ENCODE measurements around the gene MACROD2.

The MACROD2 gene

DNA sequence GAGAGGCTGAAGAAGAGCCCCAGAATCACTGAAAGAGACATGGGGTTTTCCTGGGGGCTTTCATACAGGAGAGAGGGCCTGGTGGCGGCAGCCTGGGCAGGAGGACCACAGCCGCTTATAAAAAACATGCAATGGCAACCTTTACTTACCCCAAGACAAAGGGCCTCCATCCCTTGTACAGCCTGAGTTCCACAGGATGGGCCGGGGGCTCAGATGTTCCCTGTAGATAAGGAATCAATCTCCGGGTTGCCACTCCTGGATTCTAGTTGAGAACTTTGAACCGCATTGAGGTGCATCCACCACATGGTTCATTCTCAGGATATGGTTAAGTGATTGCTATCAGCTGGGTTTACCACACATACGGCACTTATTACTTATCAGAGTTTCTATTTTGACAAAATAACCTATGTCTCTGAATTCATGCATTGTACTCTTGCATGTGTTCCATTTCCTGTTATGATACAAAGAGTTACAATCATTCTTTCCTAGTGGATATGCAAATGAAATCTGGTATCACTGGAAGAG lies 1900.3 kb downstream of the MACROD2 start:
- no peak overlapping the region for H3K4me3 ChIP-seq (ENCODE audit: low read depth, low read length)
- TF ChIP-seq, protein P1, sequence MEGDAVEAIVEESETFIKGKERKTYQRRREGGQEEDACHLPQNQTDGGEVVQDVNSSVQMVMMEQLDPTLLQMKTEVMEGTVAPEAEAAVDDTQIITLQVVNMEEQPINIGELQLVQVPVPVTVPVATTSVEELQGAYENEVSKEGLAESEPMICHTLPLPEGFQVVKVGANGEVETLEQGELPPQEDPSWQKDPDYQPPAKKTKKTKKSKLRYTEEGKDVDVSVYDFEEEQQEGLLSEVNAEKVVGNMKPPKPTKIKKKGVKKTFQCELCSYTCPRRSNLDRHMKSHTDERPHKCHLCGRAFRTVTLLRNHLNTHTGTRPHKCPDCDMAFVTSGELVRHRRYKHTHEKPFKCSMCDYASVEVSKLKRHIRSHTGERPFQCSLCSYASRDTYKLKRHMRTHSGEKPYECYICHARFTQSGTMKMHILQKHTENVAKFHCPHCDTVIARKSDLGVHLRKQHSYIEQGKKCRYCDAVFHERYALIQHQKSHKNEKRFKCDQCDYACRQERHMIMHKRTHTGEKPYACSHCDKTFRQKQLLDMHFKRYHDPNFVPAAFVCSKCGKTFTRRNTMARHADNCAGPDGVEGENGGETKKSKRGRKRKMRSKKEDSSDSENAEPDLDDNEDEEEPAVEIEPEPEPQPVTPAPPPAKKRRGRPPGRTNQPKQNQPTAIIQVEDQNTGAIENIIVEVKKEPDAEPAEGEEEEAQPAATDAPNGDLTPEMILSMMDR (conservative IDR thresholded peaks at IDR 0.05; ENCODE audit: low read depth, low read length) = no peak
- no peak for DNase-seq (ENCODE audit: low read depth)

DNA sequence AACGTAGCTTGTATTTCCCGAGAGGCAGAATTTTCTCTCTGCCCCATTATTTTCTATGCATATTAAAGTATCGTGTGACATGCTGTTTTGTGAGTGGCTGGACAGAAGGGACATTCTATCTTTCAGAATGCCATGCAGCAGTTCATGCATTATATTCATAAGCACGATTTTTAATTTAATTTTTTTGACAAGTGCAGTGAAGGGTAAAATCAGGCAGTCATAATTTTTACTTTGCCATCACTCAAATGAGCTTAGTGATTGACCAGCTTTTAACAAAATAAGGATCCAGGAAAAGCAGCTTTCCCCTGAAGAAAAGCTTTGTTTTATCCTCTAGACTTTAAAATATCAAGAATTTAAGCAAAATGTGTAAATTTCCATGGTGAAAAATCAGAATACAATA lies 1904.7 kb downstream of the MACROD2 start:
- DNase-seq (ENCODE audit: low read depth) = no peak
- TF ChIP-seq, protein P1 (conservative IDR thresholded peaks at IDR 0.05; ENCODE audit: low read depth, low read length) = no peak
- no peak overlapping the region for H3K4me3 ChIP-seq (ENCODE audit: low read depth, low read length)

DNA sequence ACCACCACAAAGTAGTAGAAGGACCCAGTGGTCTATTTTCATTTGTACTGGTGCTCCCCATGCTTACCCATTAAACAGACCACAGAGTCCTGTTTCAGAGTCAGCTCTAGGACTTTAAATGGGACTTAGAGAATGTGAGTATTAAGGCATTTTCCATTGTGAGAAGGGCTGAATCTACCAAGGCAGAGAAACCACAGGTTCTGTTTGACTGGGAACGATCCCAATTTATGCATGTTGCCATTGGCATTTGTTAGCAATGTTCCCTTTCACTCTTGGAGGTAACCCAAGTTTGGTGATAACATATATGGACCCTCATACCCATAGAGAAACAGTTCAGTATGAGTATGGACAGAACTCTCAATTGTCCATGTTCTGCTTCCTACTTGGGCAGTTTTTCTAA lies 1905.1 kb downstream of the MACROD2 start:
- TF ChIP-seq, protein P1 (conservative IDR thresholded peaks at IDR 0.05; ENCODE audit: low read depth, low read length) = no peak
- H3K4me3 ChIP-seq (ENCODE audit: low read depth, low read length) = no peak overlapping the region
- peak; percentile 11 for DNase-seq (ENCODE audit: low read depth)

DNA sequence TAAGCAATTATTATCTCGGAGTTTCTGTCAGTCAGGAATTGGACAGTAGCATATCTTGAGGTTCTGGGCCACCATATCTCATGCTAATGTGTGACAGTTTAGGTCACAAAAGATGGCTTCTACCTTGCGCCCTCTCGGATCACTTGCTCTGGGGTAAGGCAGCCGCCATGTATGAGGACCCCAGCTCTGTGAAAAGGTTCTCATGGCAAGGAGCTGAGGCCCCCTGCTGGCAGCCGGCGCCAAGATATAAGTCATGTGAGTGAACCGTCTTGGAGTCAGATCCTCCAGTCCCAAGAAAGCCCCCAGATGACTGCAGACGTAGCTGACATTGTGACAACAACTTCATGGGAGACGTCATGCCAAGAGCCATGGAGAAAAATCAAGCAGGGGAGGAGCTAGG lies 1907.2 kb downstream of the MACROD2 start:
- TF ChIP-seq, protein P1 (conservative IDR thresholded peaks at IDR 0.05; ENCODE audit: low read depth, low read length) = peak; percentile 6
- no peak for DNase-seq (ENCODE audit: low read depth)

DNA sequence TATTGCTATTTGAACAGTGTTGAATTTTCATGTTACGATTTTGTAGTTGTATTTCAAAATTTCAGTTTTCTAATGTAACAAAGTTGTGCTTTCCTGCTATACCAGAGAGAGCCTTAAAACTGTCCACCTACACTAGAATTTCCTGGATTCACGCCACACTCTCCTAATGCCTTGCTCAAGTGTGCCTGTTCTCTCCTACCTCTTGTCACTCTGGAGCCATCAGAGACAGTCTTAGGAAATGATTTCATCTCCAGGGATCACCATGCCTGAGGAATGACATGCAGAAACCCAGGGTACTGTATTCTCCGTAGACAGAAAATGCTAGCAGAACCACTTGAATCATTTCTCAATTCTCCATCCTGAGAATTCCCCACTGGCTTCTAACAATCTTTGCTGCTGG lies 1910.3 kb downstream of the MACROD2 start:
- no peak for DNase-seq (ENCODE audit: low read depth)
- no peak overlapping the region for H3K4me3 ChIP-seq (ENCODE audit: low read depth, low read length)
- TF ChIP-seq, protein P1 (conservative IDR thresholded peaks at IDR 0.05; ENCODE audit: low read depth, low read length) = no peak

More for the DNA sequence above, 1907.2 kb downstream of the MACROD2 start:
- H3K4me3 ChIP-seq (ENCODE audit: low read depth, low read length) = no peak overlapping the region

DNA sequence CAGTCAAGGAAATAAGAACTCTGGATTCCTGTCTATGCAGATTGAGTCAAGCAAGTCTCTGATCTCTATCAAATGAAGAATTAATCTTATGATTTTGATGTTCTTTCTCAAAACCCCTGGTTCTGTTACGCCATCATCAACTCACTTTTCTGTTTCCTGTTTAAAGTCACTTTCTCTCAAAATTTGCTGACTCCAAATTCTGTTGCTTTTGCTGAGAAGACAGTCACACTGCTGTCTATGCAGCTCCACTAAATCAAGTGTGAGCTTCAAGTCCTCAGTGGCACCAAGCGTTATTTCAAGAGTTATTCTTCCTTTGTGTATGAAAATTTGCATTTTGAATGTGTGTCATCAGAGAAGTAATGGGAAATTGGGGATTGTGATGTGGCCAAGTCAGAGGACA lies 1914.7 kb downstream of the MACROD2 start:
- TF ChIP-seq, protein P1 (conservative IDR thresholded peaks at IDR 0.05; ENCODE audit: low read depth, low read length) = no peak
- H3K4me3 ChIP-seq (ENCODE audit: low read depth, low read length) = no peak overlapping the region
- no peak for DNase-seq (ENCODE audit: low read depth)

DNA sequence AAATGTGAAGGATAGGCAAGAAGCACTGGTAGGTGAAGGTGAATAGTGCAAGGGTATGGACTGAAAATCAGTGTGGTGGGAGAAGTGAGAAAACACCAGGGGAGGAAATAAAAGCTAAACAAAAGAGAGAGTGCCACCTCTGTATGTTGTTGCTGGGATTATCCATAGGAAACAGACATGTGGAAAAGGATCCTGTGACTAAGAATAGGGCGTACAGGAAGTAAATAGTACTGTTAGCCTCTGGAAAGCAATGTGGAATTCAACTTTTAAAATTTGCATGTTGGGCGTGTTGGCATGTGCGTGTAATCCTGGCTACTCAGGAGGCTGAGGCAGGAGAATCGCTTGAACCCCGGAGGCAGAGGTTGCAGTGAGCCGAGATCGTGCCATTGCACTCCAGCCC lies 1916.3 kb downstream of the MACROD2 start:
- no peak for DNase-seq (ENCODE audit: low read depth)
- H3K4me3 ChIP-seq (ENCODE audit: low read depth, low read length) = no peak overlapping the region
- TF ChIP-seq, protein P1 (conservative IDR thresholded peaks at IDR 0.05; ENCODE audit: low read depth, low read length) = no peak
